ENCODE results near the gene KRTAP10-10.
"Not testable (repeated sequence)": the region's sequence is repeated elsewhere in the genome, so short reads cannot be mapped to it uniquely, and the experiment has no call there.

KRTAP10-10 gene

DNA sequence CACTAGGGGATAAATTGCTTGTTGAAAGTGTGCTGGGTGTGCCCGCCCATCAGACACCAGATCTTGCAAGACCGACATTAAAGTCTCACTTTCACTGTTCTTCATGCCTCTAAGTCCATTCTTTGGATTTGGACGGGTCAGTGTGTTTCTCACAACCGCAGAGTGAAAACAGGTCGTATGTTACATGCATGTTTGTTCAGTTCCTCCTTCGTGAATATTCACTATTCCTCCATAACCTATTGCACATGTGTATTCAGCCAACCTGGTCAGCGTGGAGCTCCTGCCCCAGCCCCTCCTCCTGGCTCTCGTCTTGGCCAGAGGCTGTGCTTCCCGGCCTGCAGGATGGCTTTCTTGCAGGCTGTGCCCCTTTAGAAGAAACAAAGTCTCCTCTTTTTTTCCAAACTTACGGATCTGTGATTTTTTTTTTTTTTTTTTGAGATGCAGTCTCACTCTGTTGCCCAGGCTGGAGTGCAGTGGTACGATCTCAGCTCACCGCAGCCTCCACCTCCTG lies 42.7 kb upstream of the KRTAP10-10 start:
- no peak for DNase-seq
- Histone ChIP-seq H3K27ac (ENCODE audit: insufficient read depth, low read length, poor library complexity, severe bottlenecking) (no peak overlapping the region), H3K9me3 (ENCODE audit: control insufficient read depth, low read length) (no peaks in the 10 kb centered on the region), H3K4me3 (ENCODE audit: insufficient read depth, low read depth, low read length, poor library complexity, severe bottlenecking) (no peak overlapping the region), H3K27me3 (replicated peaks; ENCODE audit: control insufficient read depth, insufficient read depth, low read length, poor library complexity, severe bottlenecking) (no peaks in the 10 kb centered on the region), H3K4me1 (ENCODE audit: control insufficient read depth, insufficient read depth, low read length, poor library complexity, severe bottlenecking) (no peaks in the 10 kb centered on the region), H3K36me3 (ENCODE audit: control insufficient read depth, insufficient read depth, low read length) (no peaks in the 10 kb centered on the region)

GRCh38 chr21:44595524-44595923 lies 41.6 kb upstream of the KRTAP10-10 start:
- no peak for DNase-seq
- Histone ChIP-seq H3K4me3 (ENCODE audit: insufficient read depth, low read depth, low read length, poor library complexity, severe bottlenecking) (no peak overlapping the region), H3K27me3 (replicated peaks; ENCODE audit: control insufficient read depth, insufficient read depth, low read length, poor library complexity, severe bottlenecking) (no peaks in the 10 kb centered on the region), H3K36me3 (ENCODE audit: control insufficient read depth, insufficient read depth, low read length) (no peaks in the 10 kb centered on the region), H3K27ac (ENCODE audit: insufficient read depth, low read length, poor library complexity, severe bottlenecking) (no peak overlapping the region), H3K9me3 (ENCODE audit: control insufficient read depth, low read length) (no peaks in the 10 kb centered on the region), H3K4me1 (ENCODE audit: control insufficient read depth, insufficient read depth, low read length, poor library complexity, severe bottlenecking) (no peaks in the 10 kb centered on the region)

DNA sequence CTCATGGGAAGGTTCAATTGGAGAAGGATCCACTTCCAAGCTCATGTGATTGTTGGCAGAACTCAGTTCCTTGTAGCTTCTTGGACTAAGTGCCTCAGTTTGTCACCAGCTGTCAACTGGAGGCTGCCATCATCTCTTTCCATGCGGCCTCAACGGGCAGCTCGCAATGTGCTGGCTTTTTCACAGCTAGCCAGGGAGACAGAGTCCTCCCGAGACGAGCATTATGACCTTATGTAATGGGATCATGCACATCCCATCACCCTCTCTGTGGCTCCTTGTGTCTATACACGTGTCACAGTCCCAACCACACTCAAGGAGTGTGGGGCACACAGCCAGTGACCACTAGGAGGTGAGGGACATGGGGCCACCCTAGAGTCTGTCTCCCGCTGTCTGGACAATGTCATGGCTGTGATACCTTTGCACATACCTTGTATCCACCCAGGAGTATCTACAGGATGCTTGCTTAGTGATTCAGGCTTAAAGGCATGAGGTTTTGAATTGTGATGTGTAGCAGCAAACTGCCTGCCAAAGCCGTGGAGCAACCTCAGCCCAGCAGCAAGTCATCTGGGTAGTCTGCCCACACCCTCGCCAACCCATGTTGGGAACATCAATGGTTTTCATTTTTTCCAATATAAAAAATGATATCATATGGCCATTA lies 41.0 kb upstream of the KRTAP10-10 start:
- no peaks in the 10 kb centered on the region for H3K4me1 ChIP-seq (ENCODE audit: control insufficient read depth, insufficient read depth, low read length, poor library complexity, severe bottlenecking)
- H3K27ac ChIP-seq (ENCODE audit: insufficient read depth, low read length, poor library complexity, severe bottlenecking) = no peak overlapping the region
- no peaks in the 10 kb centered on the region for H3K27me3 ChIP-seq (replicated peaks; ENCODE audit: control insufficient read depth, insufficient read depth, low read length, poor library complexity, severe bottlenecking)
- H3K36me3 ChIP-seq (ENCODE audit: control insufficient read depth, insufficient read depth, low read length) = no peaks in the 10 kb centered on the region
- no peaks in the 10 kb centered on the region for H3K9me3 ChIP-seq (ENCODE audit: control insufficient read depth, low read length)
- no peak overlapping the region for H3K4me3 ChIP-seq (ENCODE audit: insufficient read depth, low read depth, low read length, poor library complexity, severe bottlenecking)
- no peak for DNase-seq

DNA sequence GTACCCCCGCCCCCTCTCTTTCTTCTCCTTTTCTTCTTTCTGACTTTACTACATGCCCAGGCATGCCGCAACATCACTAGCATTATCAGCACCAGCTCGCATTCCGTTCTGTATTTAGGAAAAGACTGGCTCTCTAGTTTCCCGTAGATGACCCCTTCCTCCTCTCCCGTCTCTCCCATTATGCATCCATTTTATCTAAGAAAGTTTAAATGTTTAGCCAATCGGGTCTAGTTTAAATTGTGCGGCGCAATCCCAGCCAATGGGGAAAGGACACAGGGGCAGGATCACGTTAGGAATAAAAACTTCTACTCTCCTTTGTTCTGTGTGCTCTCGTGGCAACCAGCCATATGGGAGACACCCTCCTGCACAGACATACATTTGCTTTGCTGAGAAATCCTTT lies 39.1 kb upstream of the KRTAP10-10 start:
- H3K4me3 ChIP-seq (ENCODE audit: insufficient read depth, low read depth, low read length, poor library complexity, severe bottlenecking) = no peak overlapping the region

GRCh38 chr21:44599264-44600029 lies 37.7 kb upstream of the KRTAP10-10 start:
- Histone ChIP-seq H3K4me1 (ENCODE audit: control insufficient read depth, insufficient read depth, low read length, poor library complexity, severe bottlenecking) (no peaks in the 10 kb centered on the region), H3K27me3 (replicated peaks; ENCODE audit: control insufficient read depth, insufficient read depth, low read length, poor library complexity, severe bottlenecking) (no peaks in the 10 kb centered on the region), H3K27ac (ENCODE audit: insufficient read depth, low read length, poor library complexity, severe bottlenecking) (no peak overlapping the region), H3K36me3 (ENCODE audit: control insufficient read depth, insufficient read depth, low read length) (no peaks in the 10 kb centered on the region), H3K4me3 (ENCODE audit: insufficient read depth, low read depth, low read length, poor library complexity, severe bottlenecking) (no peak overlapping the region), H3K9me3 (ENCODE audit: control insufficient read depth, low read length) (no peaks in the 10 kb centered on the region)
- no peak for DNase-seq

More for the DNA sequence above, 39.1 kb upstream of the KRTAP10-10 start:
- H3K4me1 ChIP-seq (ENCODE audit: control insufficient read depth, insufficient read depth, low read length, poor library complexity, severe bottlenecking) = no peaks in the 10 kb centered on the region
- no peaks in the 10 kb centered on the region for H3K9me3 ChIP-seq (ENCODE audit: control insufficient read depth, low read length)
- no peak overlapping the region for H3K27ac ChIP-seq (ENCODE audit: insufficient read depth, low read length, poor library complexity, severe bottlenecking)
- H3K27me3 ChIP-seq (replicated peaks; ENCODE audit: control insufficient read depth, insufficient read depth, low read length, poor library complexity, severe bottlenecking) = no peaks in the 10 kb centered on the region
- no peaks in the 10 kb centered on the region for H3K36me3 ChIP-seq (ENCODE audit: control insufficient read depth, insufficient read depth, low read length)
- DNase-seq = no peak

DNA sequence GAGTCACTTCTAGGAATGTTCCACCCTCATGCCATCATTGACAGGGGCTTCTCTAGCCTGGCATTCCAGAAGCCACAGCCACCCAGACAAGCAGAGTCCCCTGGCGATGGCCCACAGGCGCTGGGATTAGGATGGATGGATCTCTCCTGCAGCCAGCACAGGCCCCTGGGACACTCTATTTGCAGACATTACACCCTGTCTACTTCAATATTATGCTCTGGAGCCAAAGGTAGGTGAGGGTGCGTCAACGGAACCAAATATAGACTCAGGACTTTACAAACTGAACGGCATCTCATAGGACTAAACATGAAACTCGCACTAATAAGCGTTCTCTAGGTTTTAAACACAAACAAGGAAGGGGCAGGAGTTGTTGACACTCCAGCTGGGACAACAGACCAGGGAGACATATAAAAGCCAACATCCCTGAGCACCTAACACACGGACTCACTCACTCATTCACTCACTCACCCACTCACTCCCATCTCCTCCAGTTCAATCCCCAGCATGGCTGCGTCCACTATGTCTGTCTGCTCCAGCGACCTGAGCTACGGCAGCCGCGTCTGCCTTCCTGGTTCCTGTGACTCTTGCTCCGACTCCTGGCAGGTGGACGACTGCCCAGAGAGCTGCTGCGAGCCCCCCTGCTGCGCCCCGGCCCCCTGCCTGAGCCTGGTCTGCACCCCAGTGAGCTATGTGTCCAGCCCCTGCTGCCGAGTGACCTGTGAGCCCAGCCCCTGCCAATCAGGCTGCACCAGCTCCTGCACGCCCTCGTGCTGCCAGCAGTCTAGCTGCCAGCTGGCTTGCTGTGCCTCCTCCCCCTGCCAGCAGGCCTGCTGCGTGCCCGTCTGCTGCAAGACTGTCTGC lies 36.8 kb upstream of the KRTAP10-10 start, which contains the start of gene KRTAP10-7:
KRTAP10-7 (plus strand) TSS at position 480 of the 861 bp plus-strand sequence; CDS start at position 505, 25 bp downstream.
- not testable (repeated sequence) for DNase-seq; H3K9me3 ChIP-seq (ENCODE audit: control insufficient read depth, low read length); H3K4me3 ChIP-seq (ENCODE audit: insufficient read depth, low read depth, low read length, poor library complexity, severe bottlenecking); H3K27ac ChIP-seq (ENCODE audit: insufficient read depth, low read length, poor library complexity, severe bottlenecking); H3K27me3 ChIP-seq (replicated peaks; ENCODE audit: control insufficient read depth, insufficient read depth, low read length, poor library complexity, severe bottlenecking); H3K36me3 ChIP-seq (ENCODE audit: control insufficient read depth, insufficient read depth, low read length); H3K4me1 ChIP-seq (ENCODE audit: control insufficient read depth, insufficient read depth, low read length, poor library complexity, severe bottlenecking)

GRCh38 chr21:44601091-44601490 lies 36.1 kb upstream of the KRTAP10-10 start:
- not testable (repeated sequence) for H3K9me3 ChIP-seq (ENCODE audit: control insufficient read depth, low read length); H3K27me3 ChIP-seq (replicated peaks; ENCODE audit: control insufficient read depth, insufficient read depth, low read length, poor library complexity, severe bottlenecking); H3K4me3 ChIP-seq (ENCODE audit: insufficient read depth, low read depth, low read length, poor library complexity, severe bottlenecking); H3K4me1 ChIP-seq (ENCODE audit: control insufficient read depth, insufficient read depth, low read length, poor library complexity, severe bottlenecking); DNase-seq; H3K36me3 ChIP-seq (ENCODE audit: control insufficient read depth, insufficient read depth, low read length); H3K27ac ChIP-seq (ENCODE audit: insufficient read depth, low read length, poor library complexity, severe bottlenecking)

- no peaks in the 10 kb centered on the region for H3K36me3 ChIP-seq (ENCODE audit: control insufficient read depth, insufficient read depth, low read length)
- no peaks in the 10 kb centered on the region for H3K9me3 ChIP-seq (ENCODE audit: control insufficient read depth, low read length)
- no peak overlapping the region for H3K4me3 ChIP-seq (ENCODE audit: insufficient read depth, low read depth, low read length, poor library complexity, severe bottlenecking)
- no peaks in the 10 kb centered on the region for H3K4me1 ChIP-seq (ENCODE audit: control insufficient read depth, insufficient read depth, low read length, poor library complexity, severe bottlenecking)
- no peaks in the 10 kb centered on the region for H3K27me3 ChIP-seq (replicated peaks; ENCODE audit: control insufficient read depth, insufficient read depth, low read length, poor library complexity, severe bottlenecking)
- no peak for DNase-seq
- H3K27ac ChIP-seq (ENCODE audit: insufficient read depth, low read length, poor library complexity, severe bottlenecking) = no peak overlapping the region
These were observed 35.3 kb upstream of the KRTAP10-10 start for GRCh38 chr21:44601596-44602462.

GRCh38 chr21:44602463-44602850 lies 34.7 kb upstream of the KRTAP10-10 start:
- Histone ChIP-seq H3K27ac (ENCODE audit: insufficient read depth, low read length, poor library complexity, severe bottlenecking) (no peak overlapping the region), H3K4me3 (ENCODE audit: insufficient read depth, low read depth, low read length, poor library complexity, severe bottlenecking) (no peak overlapping the region), H3K9me3 (ENCODE audit: control insufficient read depth, low read length) (no peaks in the 10 kb centered on the region), H3K27me3 (replicated peaks; ENCODE audit: control insufficient read depth, insufficient read depth, low read length, poor library complexity, severe bottlenecking) (no peaks in the 10 kb centered on the region), H3K36me3 (ENCODE audit: control insufficient read depth, insufficient read depth, low read length) (no peaks in the 10 kb centered on the region), H3K4me1 (ENCODE audit: control insufficient read depth, insufficient read depth, low read length, poor library complexity, severe bottlenecking) (no peaks in the 10 kb centered on the region)
- DNase-seq = no peak
